Measurements from ENCODE around the gene PAPPA2.
"Not testable (repeated sequence)": the region's sequence is repeated elsewhere in the genome, so short reads cannot be mapped to it uniquely, and the experiment has no call there.

PAPPA2 gene

GRCh38 chr1:176605176-176605575, 142.2 kb downstream of the PAPPA2 start:
- no peak for DNase-seq

GRCh38 chr1:176609556-176610408, 146.8 kb downstream of the PAPPA2 start:
- DNase-seq: no peak

GRCh38 chr1:176612791-176613190, 149.8 kb downstream of the PAPPA2 start:
- no peak for DNase-seq

GRCh38 chr1:176617881-176618280, 154.9 kb downstream of the PAPPA2 start:
- DNase-seq: no peak

- DNase-seq: no peak
These were observed 156.3 kb downstream of the PAPPA2 start for GRCh38 chr1:176619261-176619660.

GRCh38 chr1:176625365-176625764, 162.4 kb downstream of the PAPPA2 start:
- no peak for DNase-seq

GRCh38 chr1:176626572-176627061, 163.6 kb downstream of the PAPPA2 start:
- DNase-seq: no peak

- no peak for DNase-seq
These were observed 165.8 kb downstream of the PAPPA2 start for GRCh38 chr1:176628775-176629174.

GRCh38 chr1:176634733-176635132, 171.8 kb downstream of the PAPPA2 start:
- not testable (repeated sequence) for DNase-seq

GRCh38 chr1:176638713-176639526, 175.9 kb downstream of the PAPPA2 start:
- no peak for DNase-seq

GRCh38 chr1:176643536-176643935, 180.6 kb downstream of the PAPPA2 start:
- DNase-seq: no peak

- no peak for DNase-seq
These were observed 185.6 kb downstream of the PAPPA2 start for GRCh38 chr1:176648556-176648955.

- DNase-seq: no peak
These were observed 193.5 kb downstream of the PAPPA2 start for GRCh38 chr1:176656257-176656995.

GRCh38 chr1:176669782-176670181, 206.8 kb downstream of the PAPPA2 start:
- no peak for DNase-seq

- no peak for DNase-seq
These were observed 207.9 kb downstream of the PAPPA2 start for GRCh38 chr1:176670853-176671252.

- no peak for DNase-seq
These were observed 220.0 kb downstream of the PAPPA2 start for GRCh38 chr1:176682830-176683535.

GRCh38 chr1:176691251-176692228, 228.6 kb downstream of the PAPPA2 start:
- no peak for DNase-seq

GRCh38 chr1:176692431-176692830, 229.5 kb downstream of the PAPPA2 start:
- no peak for DNase-seq

GRCh38 chr1:176692988-176693696, 230.2 kb downstream of the PAPPA2 start:
- no peak for DNase-seq

- DNase-seq: no peak
These were observed 230.8 kb downstream of the PAPPA2 start for GRCh38 chr1:176693697-176694329.
